ENCODE data around the gene IRF2BP2.
A peak's percentile ranks its signal among the peaks of the same experiment; 100 is the strongest.
"Not testable (repeated sequence)": the region's sequence is repeated elsewhere in the genome, so short reads cannot be mapped to it uniquely, and the experiment has no call there.

Gene IRF2BP2

GRCh38 chr1:234598974-234599616 is 10.9 kb downstream of the IRF2BP2 start:
- Histone ChIP-seq H3K4me3 (ENCODE audit: low read length) (peak overlapping the region; percentile 23), H3K36me3 (ENCODE audit: control insufficient read depth, insufficient read depth, low read length) (no peaks in the 10 kb centered on the region), H4K8ac (ENCODE audit: low read depth, low read length) (no peak overlapping the region), H3K27me3 (ENCODE audit: insufficient read depth, low read length, poor library complexity) (no peaks in the 10 kb centered on the region), H2BK120ac (ENCODE audit: low read depth, low read length) (no peak overlapping the region), H3K18ac (ENCODE audit: low read length) (no peak overlapping the region), H3K4ac (ENCODE audit: low read depth, low read length) (peak overlapping the region; percentile 18), H2BK15ac (replicated peaks; ENCODE audit: low read depth) (no peak overlapping the region), H3K56ac (ENCODE audit: low read length) (peak overlapping the region; percentile 89), H2BK5ac (ENCODE audit: low read length) (no peak overlapping the region), H3K79me1 (ENCODE audit: low read length) (peaks cover 2% of the 10 kb centered on the region), H3K79me2 (ENCODE audit: control insufficient read depth, insufficient read depth, low read length) (peaks cover 8% of the 10 kb centered on the region), H3K23ac (ENCODE audit: low read length) (no peak overlapping the region), H3K4me2 (ENCODE audit: low read length) (peak overlapping the region; percentile 68), H3K9ac (ENCODE audit: low read length) (peak overlapping the region; percentile 78), H3K27ac (ENCODE audit: low read depth, low read length) (peak overlapping the region; percentile 96), H3K4me1 (ENCODE audit: control insufficient read depth, low read depth, low read length) (peaks cover 2% of the 10 kb centered on the region), H4K5ac (ENCODE audit: low read length) (no peak overlapping the region), H2AK5ac (ENCODE audit: low read length) (no peak overlapping the region)
- no peak for DNase-seq
- no CpG with 5 or more reads among the region's 1 CpG for WGBS (ENCODE audit: extremely low coverage, insufficient coverage, low lambda C conversion rate)

GRCh38 chr1:234597894-234598293 is 12.1 kb downstream of the IRF2BP2 start:
- Histone ChIP-seq H2BK120ac (ENCODE audit: low read depth, low read length) (no peak overlapping the region), H3K23ac (ENCODE audit: low read length) (no peak overlapping the region), H3K4me2 (ENCODE audit: low read length) (no peak overlapping the region), H3K4me3 (ENCODE audit: low read length) (no peak overlapping the region), H3K36me3 (ENCODE audit: control insufficient read depth, insufficient read depth, low read length) (no peaks in the 10 kb centered on the region), H2AK5ac (ENCODE audit: low read length) (no peak overlapping the region), H3K18ac (ENCODE audit: low read length) (no peak overlapping the region), H2BK5ac (ENCODE audit: low read length) (no peak overlapping the region), H4K8ac (ENCODE audit: low read depth, low read length) (no peak overlapping the region), H3K27me3 (ENCODE audit: insufficient read depth, low read length, poor library complexity) (no peaks in the 10 kb centered on the region), H3K79me1 (ENCODE audit: low read length) (no peaks in the 10 kb centered on the region), H3K4me1 (ENCODE audit: control insufficient read depth, low read depth, low read length) (peaks cover 2% of the 10 kb centered on the region), H3K27ac (ENCODE audit: low read depth, low read length) (no peak overlapping the region), H3K9ac (ENCODE audit: low read length) (no peak overlapping the region), H3K4ac (ENCODE audit: low read depth, low read length) (no peak overlapping the region), H3K79me2 (ENCODE audit: control insufficient read depth, insufficient read depth, low read length) (peaks cover 3% of the 10 kb centered on the region), H3K56ac (ENCODE audit: low read length) (no peak overlapping the region), H2BK15ac (replicated peaks; ENCODE audit: low read depth) (no peak overlapping the region), H4K5ac (ENCODE audit: low read length) (no peak overlapping the region)
- DNase-seq = peak; percentile 61
- no CpG with 5 or more reads among the region's 2 CpGs for WGBS (ENCODE audit: extremely low coverage, insufficient coverage, low lambda C conversion rate)

- Histone ChIP-seq H3K36me3 (ENCODE audit: control insufficient read depth, insufficient read depth, low read length) (no peaks in the 10 kb centered on the region), H3K18ac (ENCODE audit: low read length) (no peak overlapping the region), H3K79me1 (ENCODE audit: low read length) (no peaks in the 10 kb centered on the region), H3K9ac (ENCODE audit: low read length) (no peak overlapping the region), H3K27ac (ENCODE audit: low read depth, low read length) (no peak overlapping the region), H2AK5ac (ENCODE audit: low read length) (no peak overlapping the region), H3K56ac (ENCODE audit: low read length) (no peak overlapping the region), H3K4me3 (ENCODE audit: low read length) (no peak overlapping the region), H3K4me2 (ENCODE audit: low read length) (no peak overlapping the region), H3K27me3 (ENCODE audit: insufficient read depth, low read length, poor library complexity) (no peaks in the 10 kb centered on the region), H3K4ac (ENCODE audit: low read depth, low read length) (no peak overlapping the region), H4K5ac (ENCODE audit: low read length) (no peak overlapping the region), H2BK120ac (ENCODE audit: low read depth, low read length) (no peak overlapping the region), H3K23ac (ENCODE audit: low read length) (no peak overlapping the region), H2BK5ac (ENCODE audit: low read length) (no peak overlapping the region), H2BK15ac (replicated peaks; ENCODE audit: low read depth) (no peak overlapping the region), H3K79me2 (ENCODE audit: control insufficient read depth, insufficient read depth, low read length) (no peaks in the 10 kb centered on the region), H4K8ac (ENCODE audit: low read depth, low read length) (no peak overlapping the region), H3K4me1 (ENCODE audit: control insufficient read depth, low read depth, low read length) (no peaks in the 10 kb centered on the region)
- DNase-seq = no peak
- no CpG with 5 or more reads among the region's 2 CpGs for WGBS (ENCODE audit: extremely low coverage, insufficient coverage, low lambda C conversion rate)
Measured at GRCh38 chr1:234595899-234596298, 14.1 kb downstream of the IRF2BP2 start.

- H3K36me3 ChIP-seq (ENCODE audit: control insufficient read depth, insufficient read depth, low read length); H3K79me2 ChIP-seq (ENCODE audit: control insufficient read depth, insufficient read depth, low read length); H3K79me1 ChIP-seq (ENCODE audit: low read length); H4K8ac ChIP-seq (ENCODE audit: low read depth, low read length); H3K23ac ChIP-seq (ENCODE audit: low read length); H3K4me2 ChIP-seq (ENCODE audit: low read length); H3K56ac ChIP-seq (ENCODE audit: low read length); H4K5ac ChIP-seq (ENCODE audit: low read length); H3K4me1 ChIP-seq (ENCODE audit: control insufficient read depth, low read depth, low read length); H2BK5ac ChIP-seq (ENCODE audit: low read length); H2BK15ac ChIP-seq (replicated peaks; ENCODE audit: low read depth); H2BK120ac ChIP-seq (ENCODE audit: low read depth, low read length); DNase-seq; H3K27ac ChIP-seq (ENCODE audit: low read depth, low read length); H3K4me3 ChIP-seq (ENCODE audit: low read length); H3K9ac ChIP-seq (ENCODE audit: low read length); H2AK5ac ChIP-seq (ENCODE audit: low read length); H3K27me3 ChIP-seq (ENCODE audit: insufficient read depth, low read length, poor library complexity); H3K4ac ChIP-seq (ENCODE audit: low read depth, low read length); H3K18ac ChIP-seq (ENCODE audit: low read length): not testable (repeated sequence)
- no CpG with 5 or more reads among the region's 4 CpGs for WGBS (ENCODE audit: extremely low coverage, insufficient coverage, low lambda C conversion rate)
Measured at GRCh38 chr1:234594575-234594974, 15.4 kb downstream of the IRF2BP2 start.

- no peak overlapping the region for H2BK15ac ChIP-seq (replicated peaks; ENCODE audit: low read depth)
- H3K4me2 ChIP-seq (ENCODE audit: low read length) = no peak overlapping the region
- no peaks in the 10 kb centered on the region for H3K79me1 ChIP-seq (ENCODE audit: low read length)
- no peak overlapping the region for H2BK120ac ChIP-seq (ENCODE audit: low read depth, low read length)
- H3K18ac ChIP-seq (ENCODE audit: low read length) = no peak overlapping the region
- no peak for DNase-seq
- no peak overlapping the region for H4K8ac ChIP-seq (ENCODE audit: low read depth, low read length)
- no peaks in the 10 kb centered on the region for H3K79me2 ChIP-seq (ENCODE audit: control insufficient read depth, insufficient read depth, low read length)
- H4K5ac ChIP-seq (ENCODE audit: low read length) = no peak overlapping the region
- no peak overlapping the region for H2BK5ac ChIP-seq (ENCODE audit: low read length)
- no peak overlapping the region for H3K27ac ChIP-seq (ENCODE audit: low read depth, low read length)
- no peaks in the 10 kb centered on the region for H3K36me3 ChIP-seq (ENCODE audit: control insufficient read depth, insufficient read depth, low read length)
- H3K4me3 ChIP-seq (ENCODE audit: low read length) = no peak overlapping the region
- no CpG with 5 or more reads among the region's 6 CpGs for WGBS (ENCODE audit: extremely low coverage, insufficient coverage, low lambda C conversion rate)
- no peak overlapping the region for H3K4ac ChIP-seq (ENCODE audit: low read depth, low read length)
- no peak overlapping the region for H2AK5ac ChIP-seq (ENCODE audit: low read length)
- H3K27me3 ChIP-seq (ENCODE audit: insufficient read depth, low read length, poor library complexity) = no peaks in the 10 kb centered on the region
- H3K9ac ChIP-seq (ENCODE audit: low read length) = no peak overlapping the region
- no peak overlapping the region for H3K56ac ChIP-seq (ENCODE audit: low read length)
- H3K4me1 ChIP-seq (ENCODE audit: control insufficient read depth, low read depth, low read length) = no peaks in the 10 kb centered on the region
- H3K23ac ChIP-seq (ENCODE audit: low read length) = no peak overlapping the region
Measured at GRCh38 chr1:234593771-234594504, 16.0 kb downstream of the IRF2BP2 start.
